ENCODE results near the gene PRR5L.

PRR5L gene

GRCh38 chr11:36360318-36360717 lies 64.2 kb downstream of the PRR5L start:
- no peak overlapping the region for H3K9ac ChIP-seq
- no peak overlapping the region for H3K4me3 ChIP-seq (ENCODE audit: low read depth, low read length)
- H3K4me1 ChIP-seq, result no peaks in the 10 kb centered on the region
- TF ChIP-seq CTCF (IDR thresholded peaks at IDR 0.05), result no peak
- no peak overlapping the region for H2AFZ ChIP-seq
- no peak overlapping the region for H3K4me2 ChIP-seq (ENCODE audit: low read length)
- no peaks in the 10 kb centered on the region for H3K9me3 ChIP-seq (ENCODE audit: control insufficient read depth, low read length)
- no peaks in the 10 kb centered on the region for H3K27me3 ChIP-seq (ENCODE audit: control insufficient read depth, insufficient read depth, low read length)
- no peak overlapping the region for H3K27ac ChIP-seq
- no peaks in the 10 kb centered on the region for H3K79me2 ChIP-seq
- no peaks in the 10 kb centered on the region for H3K36me3 ChIP-seq (ENCODE audit: control insufficient read depth, insufficient read depth, low read length)

- H3K9me3 ChIP-seq (ENCODE audit: control insufficient read depth, low read length), result no peaks in the 10 kb centered on the region
- H3K36me3 ChIP-seq (ENCODE audit: control insufficient read depth, insufficient read depth, low read length), result no peaks in the 10 kb centered on the region
- TF ChIP-seq CTCF (IDR thresholded peaks at IDR 0.05), result no peak
- H3K4me2 ChIP-seq (ENCODE audit: low read length), result no peak overlapping the region
- no peaks in the 10 kb centered on the region for H3K4me1 ChIP-seq
- H3K9ac ChIP-seq, result no peak overlapping the region
- no peaks in the 10 kb centered on the region for H3K27me3 ChIP-seq (ENCODE audit: control insufficient read depth, insufficient read depth, low read length)
- H2AFZ ChIP-seq, result no peak overlapping the region
- no peak overlapping the region for H3K4me3 ChIP-seq (ENCODE audit: low read depth, low read length)
- no peak overlapping the region for H3K27ac ChIP-seq
- H3K79me2 ChIP-seq, result no peaks in the 10 kb centered on the region
Observed at GRCh38 chr11:36360826-36361415, 64.8 kb downstream of the PRR5L start.

- no peak overlapping the region for H3K9ac ChIP-seq
- H3K9me3 ChIP-seq (ENCODE audit: control insufficient read depth, low read length), result no peaks in the 10 kb centered on the region
- H3K4me1 ChIP-seq, result no peaks in the 10 kb centered on the region
- TF ChIP-seq CTCF (IDR thresholded peaks at IDR 0.05), result no peak
- no peak overlapping the region for H3K27ac ChIP-seq
- no peaks in the 10 kb centered on the region for H3K36me3 ChIP-seq (ENCODE audit: control insufficient read depth, insufficient read depth, low read length)
- H3K4me2 ChIP-seq (ENCODE audit: low read length), result no peak overlapping the region
- no peak overlapping the region for H3K4me3 ChIP-seq (ENCODE audit: low read depth, low read length)
- H3K79me2 ChIP-seq, result no peaks in the 10 kb centered on the region
- H3K27me3 ChIP-seq (ENCODE audit: control insufficient read depth, insufficient read depth, low read length), result no peaks in the 10 kb centered on the region
- no peak overlapping the region for H2AFZ ChIP-seq
Observed at GRCh38 chr11:36361472-36361871, 65.4 kb downstream of the PRR5L start.

GRCh38 chr11:36361901-36362391 lies 65.9 kb downstream of the PRR5L start:
- Histone ChIP-seq H3K4me3 (ENCODE audit: low read depth, low read length) (no peak overlapping the region), H3K9me3 (ENCODE audit: control insufficient read depth, low read length) (no peaks in the 10 kb centered on the region), H3K27me3 (ENCODE audit: control insufficient read depth, insufficient read depth, low read length) (no peaks in the 10 kb centered on the region), H3K27ac (no peak overlapping the region), H3K36me3 (ENCODE audit: control insufficient read depth, insufficient read depth, low read length) (no peaks in the 10 kb centered on the region), H3K4me2 (ENCODE audit: low read length) (no peak overlapping the region), H2AFZ (no peak overlapping the region), H3K79me2 (no peaks in the 10 kb centered on the region), H3K4me1 (no peaks in the 10 kb centered on the region), H3K9ac (no peak overlapping the region)
- TF ChIP-seq CTCF (IDR thresholded peaks at IDR 0.05), result no peak

GRCh38 chr11:36362902-36363301 lies 66.8 kb downstream of the PRR5L start:
- Histone ChIP-seq H3K27me3 (ENCODE audit: control insufficient read depth, insufficient read depth, low read length) (no peaks in the 10 kb centered on the region), H3K4me3 (ENCODE audit: low read depth, low read length) (no peak overlapping the region), H3K9ac (no peak overlapping the region), H2AFZ (no peak overlapping the region), H3K36me3 (ENCODE audit: control insufficient read depth, insufficient read depth, low read length) (no peaks in the 10 kb centered on the region), H3K4me1 (no peaks in the 10 kb centered on the region), H3K4me2 (ENCODE audit: low read length) (no peak overlapping the region), H3K9me3 (ENCODE audit: control insufficient read depth, low read length) (no peaks in the 10 kb centered on the region), H3K27ac (no peak overlapping the region), H3K79me2 (no peaks in the 10 kb centered on the region)
- no peak for TF ChIP-seq CTCF (IDR thresholded peaks at IDR 0.05)
